Right ventricle myocardium inferior (tissue), 1 donor: Measurements from ENCODE around the gene MYCBP2. TPM values are rescaled to one million over a fixed set of nuclear protein-coding genes. Genes with fewer than 3 reads are reported as not detected.
A peak's percentile ranks its signal among the peaks of the same experiment; 100 is the strongest.
"Not testable (repeated sequence)": the region's sequence is repeated elsewhere in the genome, so short reads cannot be mapped to it uniquely, and the experiment has no call there.

ENCODE experiments used
- ATAC-seq: fragments of 200-7000 bp; cut with Tn5 transposase; one replicate; pipeline ENCODE4 v1.9.1; 2020; ENCODE audit warnings: mild to moderate bottlenecking, moderate library complexity
- DNase-seq: peaks from one replicate; pipeline ENCODE4 v3.0.0; 2021; ENCODE audit errors: missing footprints
- intact Hi-C: fragments of 100-400 bp; cut with DNase I; formaldehyde crosslinking; loops from one replicate; pipeline ENCODE4 v1.11.0; 2022
- total RNA-seq: library from RNA; stranded (reverse); fragmentation: NEBNext Ultra II Directional; extraction: Animal tissue kit (Norgen Biotek cat#: 25700); gene quantifications from one replicate; pipeline ENCODE4 v1.2.1, GENCODE V29; 2021
- donor health status: DM: no; HTN: yes; CAD: no; lungs with severe emphysema.

The MYCBP2 gene
- total RNA-seq, 1 donor from 2014 or later: 40.7 TPM

GRCh38 chr13:77312311-77312710 is 14.6 kb downstream of the MYCBP2 start:
- intact Hi-C loops: no loop called here
- ATAC-seq (no peak), DNase-seq (no peak)

- ATAC-seq: no peak
These were observed 16.2 kb downstream of the MYCBP2 start for GRCh38 chr13:77310579-77311279.

DNA sequence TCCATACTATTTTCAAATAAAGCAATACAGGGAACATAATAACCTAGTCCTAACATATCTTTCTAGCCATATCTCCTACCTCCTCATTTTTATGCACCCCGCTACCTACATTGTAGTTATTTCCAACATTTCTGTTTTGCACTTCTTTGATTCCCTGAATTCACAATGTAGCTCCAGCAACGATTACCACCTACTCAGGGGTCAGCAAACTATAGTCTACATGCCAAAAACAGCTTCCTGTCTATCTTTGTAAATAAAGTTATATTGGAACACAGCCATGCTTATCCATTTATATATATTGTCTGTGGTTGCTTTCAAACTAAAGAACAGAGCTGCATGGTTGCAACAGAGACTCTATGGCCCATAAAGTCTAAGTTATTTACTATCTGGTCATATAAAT is 16.7 kb downstream of the MYCBP2 start:
- DNase-seq (no peak), ATAC-seq (no peak)
- intact Hi-C loops: no loop called here

More at GRCh38 chr13:77310579-77311279, 16.2 kb downstream of the MYCBP2 start:
- intact Hi-C loops: no loop called here
- DNase-seq: no peak

- intact Hi-C loops: no loop called here
- ATAC-seq (no peak), DNase-seq (no peak)
These were observed 17.6 kb downstream of the MYCBP2 start for GRCh38 chr13:77309254-77309653.

GRCh38 chr13:77306458-77306857 is 20.4 kb downstream of the MYCBP2 start:
- ATAC-seq: no peak

GRCh38 chr13:77305266-77305665 is 21.6 kb downstream of the MYCBP2 start:
- ATAC-seq (no peak), DNase-seq (no peak)
- intact Hi-C loops: no loop called here

More at GRCh38 chr13:77306458-77306857, 20.4 kb downstream of the MYCBP2 start:
- DNase-seq: no peak
- intact Hi-C loops: no loop called here

- no peak for ATAC-seq
- DNase-seq: no peak
- intact Hi-C loops: no loop called here
These were observed 26.5 kb downstream of the MYCBP2 start for GRCh38 chr13:77300176-77301037.

DNA sequence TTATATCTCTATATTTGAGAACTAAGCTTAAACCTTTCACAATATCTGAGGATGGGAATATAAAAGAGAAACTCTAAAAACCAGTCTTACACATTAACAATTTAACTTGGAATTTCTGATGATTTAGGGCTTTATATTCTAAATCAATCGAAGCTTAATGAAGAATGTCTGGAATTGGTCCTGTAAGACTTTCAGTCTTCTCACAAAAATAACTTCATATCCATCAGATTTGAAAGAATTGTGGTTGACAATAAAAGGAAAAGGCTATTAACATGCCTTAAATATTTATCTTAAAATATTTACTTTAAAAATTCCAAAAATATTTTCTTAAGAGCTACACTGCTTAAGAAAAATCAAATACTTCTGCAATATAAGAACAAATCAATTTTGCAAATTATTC is 27.3 kb downstream of the MYCBP2 start:
- no peak for ATAC-seq
- no peak for DNase-seq
- intact Hi-C loops: no loop called here

- ATAC-seq (no peak), DNase-seq (no peak)
- intact Hi-C loops: no loop called here
These were observed 28.5 kb downstream of the MYCBP2 start for GRCh38 chr13:77298426-77298825.

GRCh38 chr13:77291774-77292173 is 35.1 kb downstream of the MYCBP2 start:
- ATAC-seq: no peak
- no peak for DNase-seq
- intact Hi-C loops: no loop called here

DNA sequence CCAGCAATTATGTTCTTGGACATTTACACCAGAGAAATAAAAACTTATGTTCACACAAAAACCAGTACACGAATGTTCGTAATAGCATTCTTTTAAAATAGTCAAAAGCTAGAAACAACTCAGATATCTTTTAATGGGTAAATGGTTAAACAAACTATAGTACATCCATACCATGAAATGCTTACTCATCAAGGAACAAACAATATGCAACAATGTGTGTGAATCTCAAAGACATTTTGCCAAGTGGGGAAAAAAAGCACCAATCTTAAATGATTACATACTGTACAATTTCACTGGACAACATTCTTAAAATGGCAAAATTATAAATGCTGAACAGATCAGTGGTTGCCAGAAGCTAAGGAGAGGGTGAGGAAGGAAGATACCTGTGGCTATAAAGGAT is 36.6 kb downstream of the MYCBP2 start:
- intact Hi-C loops: no loop called here
- ATAC-seq: no peak
- no peak for DNase-seq

- no peak for ATAC-seq
- intact Hi-C loops: no loop called here
- no peak for DNase-seq
These were observed 37.0 kb downstream of the MYCBP2 start for GRCh38 chr13:77289851-77290250.

DNA sequence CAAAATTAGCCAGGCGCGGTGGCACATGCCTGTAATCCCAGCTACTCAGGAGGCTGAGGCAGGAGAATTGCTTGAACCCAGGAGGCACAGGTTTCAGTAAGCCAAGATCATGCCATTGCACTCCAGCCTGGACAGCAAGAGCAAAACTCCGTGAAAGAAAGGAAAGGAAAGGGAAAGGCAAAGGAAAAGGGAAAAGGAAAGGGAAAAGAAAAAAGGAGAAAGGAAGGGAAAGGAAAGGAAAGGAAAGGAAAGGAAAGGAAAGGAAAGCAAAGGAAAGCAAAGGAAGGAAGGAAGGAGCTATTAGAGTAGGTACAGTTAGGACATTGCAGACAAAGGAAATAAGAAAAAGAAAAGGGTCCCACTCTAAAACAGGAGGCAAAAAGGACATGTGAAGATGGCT is 41.3 kb downstream of the MYCBP2 start:
- intact Hi-C loops, ATAC-seq: not testable (repeated sequence)

DNA sequence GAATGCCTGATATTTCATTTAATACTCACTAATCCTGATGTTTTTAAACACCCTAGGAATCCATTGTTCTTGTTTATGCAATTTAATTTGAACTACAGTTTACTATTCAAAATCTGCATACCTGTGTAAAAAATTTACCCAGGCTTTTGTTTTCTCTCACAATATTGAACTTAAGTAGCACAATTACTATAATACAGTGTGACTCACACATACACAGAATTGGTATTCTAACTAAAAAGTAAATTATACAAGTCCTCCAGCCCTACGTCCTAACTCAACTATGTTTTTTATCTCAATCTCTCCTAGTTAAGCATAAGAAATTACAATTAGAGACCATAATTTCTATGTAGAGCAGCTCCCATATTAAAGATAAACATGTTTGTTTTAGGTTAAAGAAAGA is 41.8 kb downstream of the MYCBP2 start:
- no peak for DNase-seq
- intact Hi-C loops: no loop called here
- no peak for ATAC-seq

More for the DNA sequence above, 41.3 kb downstream of the MYCBP2 start:
- DNase-seq: not testable (repeated sequence)

DNA sequence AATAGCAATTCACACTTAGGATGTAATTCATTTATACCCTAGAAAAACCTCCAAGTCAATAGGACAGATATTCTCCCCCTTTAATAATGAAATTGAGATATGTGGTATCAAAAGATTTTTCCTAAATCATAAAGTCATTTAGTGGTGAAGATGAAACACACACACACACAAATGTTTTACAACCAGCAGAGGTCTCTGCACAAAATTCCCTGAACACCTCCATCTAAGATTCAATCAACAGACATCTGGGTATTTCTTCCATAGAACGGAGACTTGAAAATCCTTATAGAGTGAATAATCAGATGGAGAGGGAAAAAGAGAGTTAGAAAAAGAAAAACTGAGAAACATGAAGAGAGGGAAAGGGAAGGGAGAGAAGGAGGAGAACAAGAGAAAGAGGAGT is 52.8 kb downstream of the MYCBP2 start:
- ATAC-seq (no peak), DNase-seq (no peak)
- intact Hi-C loops: no loop called here

DNA sequence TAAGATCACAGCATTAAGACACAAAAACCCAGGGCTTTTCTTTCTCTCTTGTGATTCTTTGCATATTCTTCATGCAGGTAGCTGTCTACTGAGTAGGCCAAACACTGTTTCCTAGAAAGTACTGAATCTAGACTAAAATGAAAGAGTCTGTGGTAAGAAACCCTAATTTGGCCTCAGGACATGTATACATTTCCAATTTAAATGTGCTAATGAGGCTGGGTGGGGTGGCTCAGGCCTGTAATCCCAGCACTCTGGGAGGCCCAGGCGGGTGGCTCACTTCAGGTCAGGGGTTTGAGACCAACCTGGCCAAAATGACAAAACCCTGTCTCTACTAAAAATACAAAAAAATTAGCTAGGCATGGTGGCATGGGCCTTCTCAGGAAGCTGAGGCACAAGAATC is 57.8 kb downstream of the MYCBP2 start:
- no peak for ATAC-seq
- intact Hi-C loops: no loop called here

GRCh38 chr13:77267362-77267761 is 59.5 kb downstream of the MYCBP2 start:
- intact Hi-C loops: no loop called here
- DNase-seq: no peak
- no peak for ATAC-seq

More for the DNA sequence above, 57.8 kb downstream of the MYCBP2 start:
- no peak for DNase-seq

DNA sequence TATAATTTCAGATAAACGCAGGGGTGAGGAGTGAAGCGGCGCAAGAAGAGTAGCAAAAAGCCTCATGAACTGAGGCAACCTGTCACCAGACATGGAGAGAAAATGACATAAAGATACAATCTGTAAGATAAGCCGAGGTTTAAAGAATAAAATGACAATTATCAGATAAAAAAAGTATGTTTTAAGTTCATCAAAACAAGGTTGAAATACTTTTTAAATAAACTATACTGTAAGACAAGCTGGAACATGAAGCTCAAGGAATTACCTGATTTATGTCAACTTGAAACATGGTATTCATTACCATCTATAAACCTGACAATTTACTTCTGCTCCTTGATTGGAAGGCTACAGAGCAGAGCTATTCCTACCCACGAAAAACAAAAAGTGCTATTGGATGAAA is 61.6 kb downstream of the MYCBP2 start:
- DNase-seq: no peak
- intact Hi-C loops: no loop called here
- no peak for ATAC-seq

DNA sequence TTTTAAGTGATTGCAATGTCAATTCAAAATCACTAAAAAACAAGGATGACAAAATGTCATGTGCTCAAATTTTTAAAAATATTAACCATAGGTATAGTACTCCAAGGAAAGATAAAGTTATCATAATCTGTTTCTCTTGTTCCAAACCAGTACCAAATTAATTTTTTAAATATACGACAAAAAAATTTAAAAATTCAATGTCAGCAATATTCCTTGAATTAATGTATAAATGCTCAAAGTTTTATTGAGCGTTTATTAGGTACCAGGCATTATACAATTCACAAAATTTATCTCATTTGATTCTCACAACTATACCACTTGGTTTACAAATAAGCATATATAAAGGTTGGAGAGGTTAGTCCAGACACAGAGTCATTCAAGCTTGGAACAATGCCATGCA is 64.7 kb downstream of the MYCBP2 start:
- DNase-seq (no peak), ATAC-seq (no peak)
- intact Hi-C loops: no loop called here

GRCh38 chr13:77250975-77251374 is 75.9 kb downstream of the MYCBP2 start:
- ATAC-seq (no peak), DNase-seq (peak; percentile 51)
- intact Hi-C loops: no loop called here
